ENCODE data around the gene TSPAN17.
A peak's percentile ranks its signal among the peaks of the same experiment; 100 is the strongest.
"Not testable (repeated sequence)": the region's sequence is repeated elsewhere in the genome, so short reads cannot be mapped to it uniquely, and the experiment has no call there.

TSPAN17 gene

GRCh38 chr5:176687247-176687646 is 40.0 kb downstream of the TSPAN17 start:
- no peak for DNase-seq

- DNase-seq, result no peak
These were observed 40.6 kb downstream of the TSPAN17 start for GRCh38 chr5:176687881-176688280.

- no peak for DNase-seq
These were observed 43.6 kb downstream of the TSPAN17 start for GRCh38 chr5:176690911-176691310.

GRCh38 chr5:176691524-176691923 is 44.2 kb downstream of the TSPAN17 start:
- no peak for DNase-seq

GRCh38 chr5:176692326-176692725 is 45.0 kb downstream of the TSPAN17 start:
- no peak for DNase-seq

- DNase-seq, result no peak
These were observed 45.7 kb downstream of the TSPAN17 start for GRCh38 chr5:176692839-176693476.

- no peak for DNase-seq
These were observed 46.2 kb downstream of the TSPAN17 start for GRCh38 chr5:176693477-176693851.

GRCh38 chr5:176694146-176694545 is 46.9 kb downstream of the TSPAN17 start:
- DNase-seq, result no peak

GRCh38 chr5:176694631-176695030 is 47.3 kb downstream of the TSPAN17 start:
- no peak for DNase-seq

- DNase-seq, result no peak
These were observed 47.8 kb downstream of the TSPAN17 start for GRCh38 chr5:176695073-176695472.

- no peak for DNase-seq
These were observed 50.1 kb downstream of the TSPAN17 start for GRCh38 chr5:176697267-176697933.

GRCh38 chr5:176697934-176698538 is 50.8 kb downstream of the TSPAN17 start:
- no peak for DNase-seq

GRCh38 chr5:176699446-176699845 is 52.2 kb downstream of the TSPAN17 start:
- DNase-seq, result not testable (repeated sequence)

- peak in 1 of 2 experiments; percentile 25 for DNase-seq
These were observed 53.1 kb downstream of the TSPAN17 start for GRCh38 chr5:176700239-176700847.

- DNase-seq, result no peak
These were observed 55.7 kb downstream of the TSPAN17 start for GRCh38 chr5:176702671-176703641.

GRCh38 chr5:176703857-176704256 is 56.6 kb downstream of the TSPAN17 start:
- no peak for DNase-seq

GRCh38 chr5:176704355-176704754 is 57.1 kb downstream of the TSPAN17 start:
- no peak for DNase-seq

- DNase-seq, result no peak
These were observed 57.5 kb downstream of the TSPAN17 start for GRCh38 chr5:176704817-176705216.
